ENCODE data around the gene BICC1.

The BICC1 gene

GRCh38 chr10:58715061-58715460 lies 202.4 kb downstream of the BICC1 start:
- DNase-seq, result no peak

GRCh38 chr10:58718596-58718995 lies 205.9 kb downstream of the BICC1 start:
- DNase-seq, result no peak

GRCh38 chr10:58721601-58722281 lies 209.1 kb downstream of the BICC1 start:
- no peak for DNase-seq

GRCh38 chr10:58723186-58723585 lies 210.5 kb downstream of the BICC1 start:
- no peak for DNase-seq

- DNase-seq, result no peak
Observed at GRCh38 chr10:58723966-58724365, 211.3 kb downstream of the BICC1 start.

GRCh38 chr10:58724781-58725180 lies 212.1 kb downstream of the BICC1 start:
- no peak for DNase-seq

- no peak for DNase-seq
Observed at GRCh38 chr10:58725901-58726300, 213.2 kb downstream of the BICC1 start.

GRCh38 chr10:58727633-58728032 lies 215.0 kb downstream of the BICC1 start:
- DNase-seq, result no peak

GRCh38 chr10:58731276-58731675 lies 218.6 kb downstream of the BICC1 start:
- DNase-seq, result no peak

- DNase-seq, result no peak
Observed at GRCh38 chr10:58733436-58733835, 220.8 kb downstream of the BICC1 start.

- DNase-seq, result no peak
Observed at GRCh38 chr10:58734116-58734515, 221.4 kb downstream of the BICC1 start.

GRCh38 chr10:58734664-58735063 lies 222.0 kb downstream of the BICC1 start:
- no peak for DNase-seq

- no peak for DNase-seq
Observed at GRCh38 chr10:58735087-58735486, 222.4 kb downstream of the BICC1 start.

GRCh38 chr10:58740620-58741369 lies 228.1 kb downstream of the BICC1 start:
- no peak for DNase-seq

- no peak for DNase-seq
Observed at GRCh38 chr10:58741673-58742072, 229.0 kb downstream of the BICC1 start.

GRCh38 chr10:58742141-58742540 lies 229.5 kb downstream of the BICC1 start:
- DNase-seq, result no peak

- no peak for DNase-seq
Observed at GRCh38 chr10:58743466-58744115, 230.9 kb downstream of the BICC1 start.

GRCh38 chr10:58746474-58747185 lies 234.0 kb downstream of the BICC1 start:
- no peak for DNase-seq

GRCh38 chr10:58747687-58748086 lies 235.0 kb downstream of the BICC1 start:
- no peak for DNase-seq

GRCh38 chr10:58752665-58753064 lies 240.0 kb downstream of the BICC1 start:
- DNase-seq, result no peak

- no peak for DNase-seq
Observed at GRCh38 chr10:58753425-58753824, 240.8 kb downstream of the BICC1 start.

- DNase-seq, result no peak
Observed at GRCh38 chr10:58754469-58755339, 242.0 kb downstream of the BICC1 start.

- no peak for DNase-seq
Observed at GRCh38 chr10:58755340-58755610, 242.6 kb downstream of the BICC1 start.
